Measurements from ENCODE around the gene SLC45A1.

Gene SLC45A1

GRCh38 chr1:8356256-8357209 lies 38.6 kb downstream of the SLC45A1 start:
- no peak for DNase-seq

- DNase-seq = no peak
Observed at GRCh38 chr1:8357329-8358101, 39.6 kb downstream of the SLC45A1 start.

DNA sequence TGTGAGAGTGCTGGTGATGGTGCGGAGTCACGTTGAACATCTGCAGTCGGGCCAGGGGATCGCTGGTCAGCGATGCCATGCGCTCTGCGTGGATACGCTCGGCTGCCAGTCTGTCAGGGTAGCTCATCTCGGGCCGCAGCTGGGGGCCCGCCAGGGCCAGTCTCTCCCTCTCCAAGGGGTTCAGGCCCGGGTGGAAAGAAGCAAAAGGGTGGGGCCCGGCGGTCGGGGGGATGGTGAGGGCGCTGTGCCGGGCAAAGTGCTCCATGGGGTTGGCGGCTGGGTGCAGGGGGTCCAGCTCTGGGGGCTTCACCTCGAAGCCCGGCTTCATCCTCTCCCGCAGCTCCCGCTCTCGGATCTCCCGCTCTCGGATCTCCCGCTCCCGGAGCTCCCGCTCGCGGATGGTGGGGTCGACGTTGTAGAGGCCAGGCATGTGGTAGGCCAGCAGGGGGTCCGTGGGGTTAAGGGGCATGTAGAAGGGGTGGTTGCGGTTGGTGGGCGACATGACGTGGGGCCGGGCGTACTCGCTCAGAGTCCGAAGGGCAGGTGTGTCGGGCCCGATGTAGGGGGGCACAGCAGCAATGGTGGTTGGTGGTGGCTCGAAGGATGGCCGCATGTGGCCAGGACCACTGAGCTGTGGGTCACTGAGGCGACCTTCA lies 40.5 kb downstream of the SLC45A1 start:
- DNase-seq = no peak

DNA sequence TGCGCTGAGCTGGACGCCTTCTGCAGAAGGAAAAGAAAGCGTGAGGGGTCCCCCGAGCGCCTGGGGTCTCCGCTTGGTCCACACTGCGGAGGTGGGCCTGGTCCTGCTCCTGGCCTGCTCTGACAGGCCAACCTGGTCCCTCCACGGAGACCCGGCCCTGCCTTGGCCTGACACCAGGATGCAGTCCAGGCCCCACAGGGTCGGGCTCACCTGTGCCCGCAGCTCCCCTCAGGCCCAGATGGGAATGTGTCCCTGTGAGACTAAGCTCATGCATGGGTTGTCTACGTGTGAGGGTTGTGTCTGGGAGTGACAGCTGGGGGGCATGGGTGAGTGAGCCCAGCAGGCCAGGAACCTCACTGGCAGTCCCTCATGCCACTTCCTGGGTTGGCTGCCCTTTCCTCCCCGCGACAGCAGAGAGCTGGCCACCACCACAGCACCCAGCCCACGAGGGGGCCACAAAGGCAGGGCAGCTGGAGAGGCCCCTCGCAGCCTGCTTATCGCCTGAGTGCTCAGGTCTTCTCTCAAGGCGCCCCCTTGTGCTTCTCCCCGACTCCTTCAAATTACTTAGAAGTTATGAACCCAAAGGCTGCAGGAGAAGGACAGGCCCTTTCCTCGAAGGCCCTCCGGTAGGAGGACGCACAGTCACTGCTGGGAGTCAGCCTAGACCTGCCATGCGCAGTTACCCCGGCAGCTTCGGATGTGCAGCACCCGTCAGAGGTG lies 41.1 kb downstream of the SLC45A1 start:
- no peak for DNase-seq

- no peak for DNase-seq
Observed at GRCh38 chr1:8359617-8360481, 41.9 kb downstream of the SLC45A1 start.

DNA sequence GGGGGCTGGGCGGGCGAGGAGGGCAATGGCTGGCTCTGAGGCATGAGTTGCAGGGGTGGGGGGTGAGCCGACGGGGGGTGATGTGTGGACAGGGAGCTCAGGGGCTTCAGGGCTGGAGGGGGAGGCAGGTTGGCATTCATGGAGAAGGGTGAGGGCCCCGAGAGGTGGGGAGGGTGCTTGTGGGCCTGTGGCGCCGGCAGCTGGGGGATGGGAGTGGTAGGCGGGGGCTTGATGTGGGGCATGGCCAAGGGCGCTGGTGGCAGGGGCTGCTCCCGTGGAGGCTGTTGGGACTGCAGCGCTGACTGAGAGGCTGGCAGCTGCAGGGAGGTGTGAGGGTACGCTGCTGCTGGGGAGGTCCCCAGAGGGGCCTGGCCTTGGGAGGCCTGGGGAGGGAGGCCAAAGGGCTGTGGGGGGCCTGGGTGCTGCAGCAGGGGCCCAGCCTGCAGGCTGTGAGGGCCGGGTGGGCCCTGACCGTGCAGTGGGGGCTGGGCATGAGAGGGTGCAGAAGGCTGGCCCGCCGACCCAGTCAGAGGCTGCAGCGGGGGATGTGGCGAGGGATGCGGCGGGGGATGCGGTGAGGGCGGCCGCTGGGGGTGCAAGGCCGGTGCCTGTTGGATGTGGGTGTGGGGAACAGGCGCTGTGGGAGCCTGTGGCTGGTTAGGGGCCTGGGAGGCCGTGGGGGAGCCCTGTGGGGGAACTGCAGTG lies 42.7 kb downstream of the SLC45A1 start:
- no peak for DNase-seq

- DNase-seq = no peak
Observed at GRCh38 chr1:8361198-8361849, 43.4 kb downstream of the SLC45A1 start.

DNA sequence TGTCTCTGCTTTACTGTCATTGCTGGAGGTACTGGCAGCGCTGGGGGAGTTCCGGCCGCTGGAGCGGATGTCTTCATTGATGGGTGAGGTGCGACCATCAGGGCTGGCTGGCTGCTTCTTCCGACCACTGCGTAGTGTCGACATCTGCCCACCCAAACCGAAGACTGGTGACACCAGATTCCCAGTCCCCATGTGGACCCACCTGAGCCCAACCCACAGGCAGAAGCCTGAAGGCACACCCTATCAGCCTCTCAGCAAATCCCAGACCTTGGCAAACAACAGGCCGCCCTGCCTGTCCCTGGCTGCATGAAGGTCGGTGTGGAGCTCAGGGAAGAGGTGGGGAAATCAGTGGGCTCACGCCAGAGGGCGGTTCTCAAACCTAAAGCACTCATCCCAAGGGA lies 44.8 kb downstream of the SLC45A1 start:
- no peak for DNase-seq

GRCh38 chr1:8363186-8363766 lies 45.4 kb downstream of the SLC45A1 start:
- no peak for DNase-seq

DNA sequence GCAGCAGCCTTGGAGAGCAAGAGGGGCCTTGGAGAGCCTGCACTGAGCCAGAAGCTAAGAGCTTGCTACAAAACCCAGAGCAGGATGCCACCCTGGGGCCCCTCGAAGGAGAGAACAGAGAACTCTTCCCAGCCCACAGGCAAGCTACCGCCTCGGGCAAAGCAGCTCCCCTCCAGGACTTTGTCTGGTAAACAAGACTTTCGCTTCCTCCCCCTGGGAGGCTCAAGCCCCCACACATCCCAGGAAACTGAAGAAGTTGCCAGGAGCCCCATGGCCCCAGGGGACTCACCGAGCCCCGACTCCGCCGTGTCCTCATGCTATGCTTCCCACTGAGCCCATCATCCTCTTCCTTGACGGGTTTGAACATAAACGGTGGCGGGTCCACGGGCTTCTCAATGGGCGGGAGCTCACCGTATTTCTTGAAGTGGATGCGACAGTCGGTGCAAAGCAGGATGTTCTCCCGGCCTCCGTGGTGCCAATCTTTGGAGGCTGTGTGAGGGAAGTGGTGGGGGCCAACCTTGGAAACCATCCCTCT lies 45.9 kb downstream of the SLC45A1 start:
- DNase-seq = no peak

GRCh38 chr1:8364528-8365442 lies 46.9 kb downstream of the SLC45A1 start:
- DNase-seq = no peak

- no peak for DNase-seq
Observed at GRCh38 chr1:8365661-8366362, 47.9 kb downstream of the SLC45A1 start.

DNA sequence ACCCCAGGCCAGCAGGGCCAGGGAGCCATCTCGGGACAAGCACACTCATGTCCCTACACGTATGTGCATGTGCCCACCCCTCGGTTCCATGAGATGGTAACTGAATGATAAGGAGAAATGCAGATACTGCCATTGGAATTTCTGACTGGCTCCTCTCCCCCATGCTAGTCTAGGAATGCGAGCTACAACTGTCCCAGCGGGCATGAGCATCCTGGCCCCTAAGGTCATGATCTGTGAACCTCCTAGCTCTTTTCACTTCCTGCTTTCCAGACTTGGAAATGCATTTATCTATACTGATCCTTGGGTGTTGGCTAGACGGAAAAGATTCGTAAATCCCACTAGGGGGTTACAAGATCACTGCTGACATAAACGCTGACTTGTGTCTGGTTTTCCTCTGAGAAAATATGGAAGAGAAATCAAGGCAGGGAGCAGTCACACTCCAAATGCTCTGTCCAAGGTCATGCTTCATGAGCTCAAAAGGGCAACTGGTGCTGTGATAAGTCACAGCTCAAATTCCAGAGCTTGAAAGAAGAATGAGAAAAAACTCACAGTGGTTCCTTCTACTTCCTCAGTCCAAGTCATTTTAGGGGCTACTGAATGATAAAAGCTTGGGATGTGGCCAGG lies 49.8 kb downstream of the SLC45A1 start:
- DNase-seq = no peak

- DNase-seq = no peak
Observed at GRCh38 chr1:8368956-8369639, 51.2 kb downstream of the SLC45A1 start.

DNA sequence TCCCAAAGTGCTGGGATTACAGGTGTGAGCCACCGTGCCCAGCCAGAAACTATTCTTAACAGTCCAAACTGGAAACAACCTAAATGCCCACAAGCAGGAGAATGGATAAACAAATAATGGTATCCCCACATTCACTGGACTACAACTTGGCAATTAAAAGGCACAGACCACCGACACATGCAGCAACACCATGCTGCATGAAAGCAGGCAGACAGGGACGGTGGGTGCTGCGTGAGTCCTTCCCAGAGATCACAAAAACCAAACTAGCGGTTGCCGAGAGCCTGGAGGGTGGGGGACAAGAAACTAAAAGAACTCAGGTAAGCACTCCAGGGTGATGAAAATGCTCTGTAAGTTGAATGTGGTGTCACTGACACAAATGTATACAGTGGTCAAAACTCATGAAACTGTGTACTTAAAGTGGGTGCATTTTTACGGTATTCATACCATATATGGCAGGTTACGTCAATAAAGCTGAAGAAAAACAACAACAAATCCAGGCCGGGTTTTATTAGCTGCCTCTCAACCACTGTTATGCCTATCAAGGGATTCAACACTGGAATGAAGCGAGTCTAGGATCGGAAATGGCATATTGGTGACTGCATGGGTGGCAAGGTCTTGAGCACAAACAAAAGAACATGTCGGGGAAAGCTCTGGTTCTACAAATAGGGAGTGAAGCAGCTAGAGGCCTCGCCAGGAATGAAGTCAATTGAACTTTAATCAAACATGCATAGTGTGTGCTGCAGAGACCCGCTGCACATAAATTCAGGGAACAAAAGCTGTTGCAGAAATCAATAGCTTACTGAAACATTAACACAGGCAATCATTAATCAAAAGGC lies 52.4 kb downstream of the SLC45A1 start:
- DNase-seq = no peak

DNA sequence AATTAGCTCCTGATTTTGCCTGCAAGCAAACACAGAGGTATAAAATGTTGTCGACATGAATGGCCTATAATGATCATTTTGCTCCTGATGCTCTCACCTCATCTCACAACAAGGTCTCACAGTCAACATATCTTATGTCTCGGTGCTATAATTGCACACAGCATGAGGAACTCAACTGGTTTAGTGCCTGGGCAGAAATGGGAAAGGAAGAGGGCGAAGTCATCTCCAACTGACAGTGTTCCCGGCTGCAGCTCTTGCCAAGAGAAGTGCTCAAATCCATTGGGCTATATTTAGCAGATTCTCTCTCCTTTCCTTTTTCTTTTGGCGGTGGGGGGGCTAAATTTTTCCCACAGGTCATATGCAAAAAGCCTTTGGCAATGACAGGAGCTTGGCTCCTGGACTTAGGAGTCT lies 53.0 kb downstream of the SLC45A1 start:
- DNase-seq = no peak
